Natural killer cell (primary cell): ENCODE data around the gene BACH1. TPM values are rescaled to one million over a fixed set of nuclear protein-coding genes. Genes with fewer than 3 reads are reported as not detected.

ENCODE experiments used
- ATAC-seq, 3 donors: fragments of 150-1000 bp in 2 of 3; fragments of 200-7000 bp in 1 of 3; cut with Tn5 transposase; 1 replicate in 1 of 3; 2 replicates in 2 of 3; pipeline ENCODE4 v1.10.0; 2021; ENCODE audit warnings: mild to moderate bottlenecking in 2 of 3, moderate library complexity in 2 of 3
- DNase-seq, 2 donors: peaks; one replicate each; pipeline versions ENCODE4 v3.0.0 to v3.0.0-alpha.2; 2013 to 2021; ENCODE audit warnings: mixed read lengths in 1 of 2
- H3K27ac ChIP-seq: one replicate; pipeline ENCODE4 v1.5.1; 2013; ENCODE audit warnings: mild to moderate bottlenecking, low read length
- H3K27me3 ChIP-seq: one replicate; pipeline ENCODE4 v1.6.1; 2013; ENCODE audit warnings: low read length; ENCODE audit not compliant: control insufficient read depth, insufficient read depth
- H3K36me3 ChIP-seq: one replicate; pipeline ENCODE4 v1.6.1; 2013; ENCODE audit warnings: low read length; ENCODE audit not compliant: control insufficient read depth, insufficient read depth
- H3K4me1 ChIP-seq: one replicate; pipeline ENCODE4 v1.6.1; 2013; ENCODE audit warnings: low read length; ENCODE audit not compliant: control insufficient read depth, insufficient read depth
- H3K4me3 ChIP-seq: one replicate; pipeline ENCODE4 v1.5.1; 2013; ENCODE audit warnings: low read length
- H3K9me3 ChIP-seq: one replicate; pipeline ENCODE4 v1.6.1; 2013; ENCODE audit warnings: low read length; ENCODE audit not compliant: control insufficient read depth, insufficient read depth
- H3K27ac Mint-ChIP-seq, 2 donors: one replicate each; pipeline ENCODE4 v1.8.0; 2022; ENCODE audit warnings: mild to moderate bottlenecking in 2 of 2, mixed read lengths in 2 of 2, moderate library complexity in 1 of 2
- H3K27me3 Mint-ChIP-seq, 2 donors: one replicate each; pipeline ENCODE4 v1.8.0; 2022; ENCODE audit warnings: low read depth in 2 of 2, mixed read lengths in 2 of 2
- H3K36me3 Mint-ChIP-seq: one replicate; pipeline ENCODE4 v1.8.0; 2022; ENCODE audit warnings: mixed read lengths
- H3K4me1 Mint-ChIP-seq, 2 donors: one replicate each; pipeline ENCODE4 v1.8.0; 2022; ENCODE audit warnings: mixed read lengths in 2 of 2
- H3K4me3 Mint-ChIP-seq: one replicate; pipeline ENCODE4 v1.8.0; 2022; ENCODE audit warnings: mild to moderate bottlenecking, moderate library complexity, mixed read lengths
- H3K9me3 Mint-ChIP-seq, 2 donors: one replicate each; pipeline ENCODE4 v1.8.0; 2022; ENCODE audit warnings: mixed read lengths in 2 of 2
- CTCF ChIP-seq: fragments of 200-600 bp; IDR thresholded peaks from one replicate; pipeline ENCODE4 v1.8.0; 2022; ENCODE audit warnings: antibody characterized with exemption
- WGBS: methylation state at CpG from one replicate; pipeline ENCODE4 v1.1.7; 2013; ENCODE audit warnings: missing lambda C conversion rate; ENCODE audit not compliant: insufficient coverage; 5-methylcytosine and 5-hydroxymethylcytosine counted together
- intact Hi-C: fragments of 100-400 bp; cut with micrococcal nuclease; formaldehyde crosslinking; loops from one replicate; pipeline ENCODE4 v1.14.2; 2022
- total RNA-seq, 4 donors: library from RNA; stranded (reverse); fragments of 120-200 nt in 1 of 4; gene quantifications; one replicate each; pipeline versions ENCODE4 v1.2.3 to v1.2.4, GENCODE V29; 2013 to 2022

Gene BACH1
- total RNA-seq, 3 donors from 2014 or later (not counting 1 experiment from before 2014, with no cell fraction given) = 74.2 to 111 (median 86.3) TPM

GRCh38 chr21:29304597-29304996 is 5.9 kb downstream of the BACH1 start:
- WGBS = 25% methylated on average over 2 of the region's 2 CpGs
- no peak overlapping the region for H3K4me3 ChIP-seq
- intact Hi-C loops = no loop called here
- H3K27me3 ChIP-seq = no peaks in the 10 kb centered on the region
- Mint-ChIP-seq H3K9me3 (no peaks in the 10 kb centered on the region), H3K36me3 (no peaks in the 10 kb centered on the region), H3K4me3 (no peak overlapping the region), H3K27me3 (no peaks in the 10 kb centered on the region), H3K27ac (peak overlapping the region in 1 of 2 donors; percentile 28), H3K4me1 (peaks cover 47 to 51% of the 10 kb centered on the region in 2 donors)
- H3K27ac ChIP-seq = no peak overlapping the region
- peaks cover 10% of the 10 kb centered on the region for H3K4me1 ChIP-seq
- DNase-seq (no peak), ATAC-seq (no peak)
- TF ChIP-seq CTCF = no peak
- H3K9me3 ChIP-seq = no peaks in the 10 kb centered on the region
- H3K36me3 ChIP-seq = peaks cover 2% of the 10 kb centered on the region

GRCh38 chr21:29305068-29305467 is 6.3 kb downstream of the BACH1 start:
- no peak overlapping the region for H3K27ac Mint-ChIP-seq
- Histone ChIP-seq H3K4me1 (peaks cover 6% of the 10 kb centered on the region), H3K9me3 (no peaks in the 10 kb centered on the region), H3K4me3 (no peak overlapping the region), H3K27ac (no peak overlapping the region), H3K27me3 (no peaks in the 10 kb centered on the region), H3K36me3 (peaks cover 2% of the 10 kb centered on the region)
- no peak overlapping the region for H3K4me3 Mint-ChIP-seq
- peaks cover 42 to 46% of the 10 kb centered on the region in 2 donors for H3K4me1 Mint-ChIP-seq
- H3K27me3 Mint-ChIP-seq = no peaks in the 10 kb centered on the region
- intact Hi-C loops = no loop called here
- no peaks in the 10 kb centered on the region for H3K36me3 Mint-ChIP-seq
- 49% methylated on average over 3 of the region's 3 CpGs for WGBS
- ATAC-seq (no peak), DNase-seq (no peak)
- H3K9me3 Mint-ChIP-seq = no peaks in the 10 kb centered on the region
- TF ChIP-seq CTCF = no peak

- Histone ChIP-seq H3K4me3 (no peak overlapping the region), H3K9me3 (no peaks in the 10 kb centered on the region), H3K27me3 (no peaks in the 10 kb centered on the region), H3K27ac (no peak overlapping the region), H3K36me3 (peaks cover 2% of the 10 kb centered on the region), H3K4me1 (peaks cover 2% of the 10 kb centered on the region)
- Mint-ChIP-seq H3K27ac (no peak overlapping the region), H3K36me3 (no peaks in the 10 kb centered on the region), H3K27me3 (no peaks in the 10 kb centered on the region), H3K9me3 (no peaks in the 10 kb centered on the region), H3K4me1 (peaks cover 42 to 44% of the 10 kb centered on the region in 2 donors), H3K4me3 (no peak overlapping the region)
- DNase-seq (no peak), ATAC-seq (no peak)
- WGBS = no CpG with 5 or more reads among the region's 1 CpG
- intact Hi-C loops = no loop called here
- TF ChIP-seq CTCF = no peak
Observed at GRCh38 chr21:29305561-29305960, 6.8 kb downstream of the BACH1 start.

GRCh38 chr21:29306920-29307319 is 8.2 kb downstream of the BACH1 start:
- no peak overlapping the region for H3K27ac ChIP-seq
- no peak overlapping the region for H3K4me3 ChIP-seq
- H3K4me1 Mint-ChIP-seq = peaks cover 39 to 42% of the 10 kb centered on the region in 2 donors

More at GRCh38 chr21:29306920-29307319, 8.2 kb downstream of the BACH1 start:
- no peaks in the 10 kb centered on the region for H3K27me3 ChIP-seq
- Mint-ChIP-seq H3K9me3 (no peaks in the 10 kb centered on the region), H3K4me3 (no peak overlapping the region), H3K27me3 (no peaks in the 10 kb centered on the region), H3K36me3 (no peaks in the 10 kb centered on the region), H3K27ac (no peak overlapping the region)
- WGBS = no CpG with 5 or more reads among the region's 3 CpGs
- ATAC-seq (no peak), DNase-seq (no peak)
- peaks cover 2% of the 10 kb centered on the region for H3K36me3 ChIP-seq
- no peak for TF ChIP-seq CTCF
- peaks cover 2% of the 10 kb centered on the region for H3K4me1 ChIP-seq
- intact Hi-C loops = no loop called here
- H3K9me3 ChIP-seq = no peaks in the 10 kb centered on the region
